GM19463 (cell line): ENCODE measurements around the gene IRX5.

ENCODE experiments used
- ATAC-seq: cut with Tn5 transposase; IDR thresholded peaks from one replicate; pipeline ENCODE4 v1.9.1; 2021; ENCODE audit warnings: mild to moderate bottlenecking, moderate library complexity; ENCODE audit not compliant: unreplicated experiment

The IRX5 gene

DNA sequence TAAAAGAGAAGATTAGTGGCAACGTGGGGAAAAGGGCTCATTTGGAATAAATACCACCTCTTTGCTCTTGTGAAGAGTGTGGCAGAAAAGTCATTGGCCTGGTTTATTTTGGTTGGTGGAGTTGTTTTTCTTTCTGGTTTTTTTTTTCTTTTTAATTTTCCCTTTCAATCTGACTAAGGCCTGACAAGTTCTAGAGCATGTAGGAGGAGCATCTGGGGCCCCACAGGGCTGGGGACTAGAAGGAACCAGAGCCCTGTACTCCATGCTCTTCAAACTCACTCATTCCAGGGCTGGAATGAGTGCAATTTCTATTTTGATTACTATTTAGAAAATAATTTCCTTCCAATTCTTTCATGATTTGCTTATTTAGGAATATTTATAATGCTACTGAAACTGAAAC, 13.3 kb downstream of the IRX5 start:
- ATAC-seq: no peak

DNA sequence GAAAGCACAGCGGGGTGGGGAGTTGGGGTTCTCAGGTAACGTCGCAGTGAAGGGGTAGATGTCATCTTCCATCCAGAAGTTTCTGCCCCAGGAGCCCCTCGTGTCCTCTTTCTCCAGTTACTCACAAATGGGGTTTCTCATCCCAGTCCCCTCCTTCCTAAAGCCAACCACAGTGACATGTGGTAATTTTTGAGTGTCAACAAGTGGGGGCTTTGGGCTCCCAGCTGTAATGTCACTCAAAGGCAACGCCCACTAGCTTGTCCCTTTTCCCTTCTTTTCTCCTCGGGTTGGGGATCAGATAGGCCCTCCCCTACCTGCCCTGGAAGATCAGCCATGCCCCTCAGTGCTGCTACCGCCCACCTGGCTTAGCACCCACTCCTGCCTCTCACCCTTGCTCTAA, 14.4 kb downstream of the IRX5 start:
- no peak for ATAC-seq

DNA sequence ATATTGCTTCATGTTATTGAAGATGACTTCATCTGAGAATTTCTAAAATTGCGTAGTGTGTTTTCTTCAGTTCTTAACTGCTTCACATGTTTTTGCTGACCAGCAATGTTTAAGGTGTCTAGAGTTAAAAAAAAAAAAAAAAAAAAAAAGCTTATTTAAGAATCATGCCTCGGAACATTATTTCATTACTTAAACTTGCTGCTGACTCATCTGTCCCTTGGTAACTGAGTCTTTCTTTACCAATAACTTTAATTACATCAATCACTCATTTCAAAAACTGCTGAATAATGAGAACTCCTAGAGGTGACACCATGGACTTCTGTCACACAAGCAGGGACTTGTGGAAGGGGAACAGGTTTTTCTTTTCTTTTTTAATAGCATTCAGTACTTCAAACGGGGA, 16.2 kb downstream of the IRX5 start:
- no peak for ATAC-seq

DNA sequence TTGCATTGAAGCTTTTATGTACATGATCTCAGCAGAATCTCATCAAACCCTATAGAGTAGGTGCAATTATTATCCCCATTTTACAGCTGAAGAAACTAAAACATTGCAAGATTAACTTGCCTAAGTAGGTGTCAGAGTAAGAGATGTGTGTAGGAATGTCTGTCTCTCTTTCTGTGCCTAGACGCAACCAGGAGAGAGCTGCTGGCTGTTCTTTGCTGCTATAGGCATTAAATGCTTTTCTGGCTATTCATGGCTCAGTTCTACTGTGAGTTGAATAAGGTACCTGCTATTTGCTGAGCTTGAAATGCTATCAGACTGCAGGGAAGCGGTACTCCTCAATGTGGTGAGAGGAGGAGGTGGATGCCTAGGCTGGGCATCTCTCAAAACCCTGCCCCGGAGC, 17.0 kb downstream of the IRX5 start:
- no peak for ATAC-seq

DNA sequence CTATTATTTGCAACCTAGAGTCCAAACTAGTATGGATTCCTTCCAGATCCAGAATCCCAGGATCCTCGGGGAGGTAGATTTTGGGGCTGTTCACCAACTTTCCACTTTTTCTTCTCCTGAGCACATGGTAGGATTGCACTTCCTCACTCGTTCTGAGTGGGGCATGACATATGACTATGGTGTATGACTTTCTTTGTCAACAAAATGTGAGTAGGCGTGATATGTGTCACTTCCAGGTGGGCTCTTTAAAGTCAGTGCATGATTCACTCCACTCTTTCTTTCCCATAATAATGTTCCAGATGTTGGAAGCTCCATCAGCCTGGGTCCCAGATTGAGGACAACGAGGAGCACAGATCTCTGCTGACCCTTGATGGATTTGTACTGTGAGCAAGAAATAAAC, 21.5 kb downstream of the IRX5 start:
- no peak for ATAC-seq

DNA sequence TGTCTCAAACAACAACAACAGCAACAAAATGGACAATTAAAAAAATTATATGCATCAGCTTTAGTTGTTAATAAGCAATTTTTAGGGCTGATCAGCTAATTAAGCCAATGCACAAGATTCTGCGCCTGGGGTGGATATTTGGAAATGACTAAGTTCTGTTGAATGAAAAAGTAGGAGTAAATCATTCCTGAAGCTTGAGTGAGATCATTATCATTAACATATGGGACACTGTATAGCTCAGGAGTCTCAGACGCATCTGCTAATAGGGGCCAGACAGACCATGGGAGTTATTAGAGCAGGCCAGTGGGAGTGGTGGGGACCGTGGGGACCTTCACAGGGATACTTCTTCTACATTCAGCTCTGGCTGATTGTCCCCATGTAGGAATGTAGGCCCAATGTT, 22.8 kb downstream of the IRX5 start:
- ATAC-seq: no peak

DNA sequence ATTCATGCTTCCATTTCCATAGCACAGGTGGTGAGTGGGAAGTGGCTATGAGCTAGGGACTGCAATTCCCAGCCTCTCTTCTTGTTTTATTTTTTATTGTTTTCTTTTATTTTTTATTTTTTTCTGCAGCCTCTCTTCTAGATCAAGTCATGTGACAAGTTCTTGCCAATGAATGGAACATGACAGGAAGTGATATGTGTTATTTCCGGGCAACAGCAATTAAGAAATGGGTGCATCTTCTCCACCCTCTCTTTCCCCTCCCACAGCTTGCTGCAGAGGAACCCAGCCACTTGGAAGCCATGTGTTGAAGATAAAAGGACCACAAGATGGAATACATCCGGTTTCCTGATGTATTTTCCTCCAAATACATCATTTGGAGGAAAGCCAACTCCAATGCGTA, 23.6 kb downstream of the IRX5 start:
- no peak for ATAC-seq

DNA sequence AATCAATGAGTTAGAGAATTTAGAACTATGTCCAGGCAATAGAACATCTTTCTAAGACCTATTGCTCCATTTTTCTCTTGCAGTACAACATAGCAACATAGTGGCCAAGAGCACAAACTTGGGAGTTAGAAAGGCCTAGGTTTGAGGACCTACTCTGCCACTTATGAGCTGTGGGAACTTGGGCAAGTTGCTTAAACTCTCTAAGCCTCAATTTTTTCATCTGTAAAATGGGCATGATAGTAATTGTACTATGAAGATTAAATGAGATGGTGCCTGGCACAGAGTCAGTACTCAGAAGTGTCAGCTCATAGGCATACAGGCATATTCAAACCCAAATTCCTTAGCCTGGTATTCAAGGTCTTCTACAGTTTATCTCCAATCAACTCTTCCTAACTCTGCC, 25.1 kb downstream of the IRX5 start:
- ATAC-seq: no peak

DNA sequence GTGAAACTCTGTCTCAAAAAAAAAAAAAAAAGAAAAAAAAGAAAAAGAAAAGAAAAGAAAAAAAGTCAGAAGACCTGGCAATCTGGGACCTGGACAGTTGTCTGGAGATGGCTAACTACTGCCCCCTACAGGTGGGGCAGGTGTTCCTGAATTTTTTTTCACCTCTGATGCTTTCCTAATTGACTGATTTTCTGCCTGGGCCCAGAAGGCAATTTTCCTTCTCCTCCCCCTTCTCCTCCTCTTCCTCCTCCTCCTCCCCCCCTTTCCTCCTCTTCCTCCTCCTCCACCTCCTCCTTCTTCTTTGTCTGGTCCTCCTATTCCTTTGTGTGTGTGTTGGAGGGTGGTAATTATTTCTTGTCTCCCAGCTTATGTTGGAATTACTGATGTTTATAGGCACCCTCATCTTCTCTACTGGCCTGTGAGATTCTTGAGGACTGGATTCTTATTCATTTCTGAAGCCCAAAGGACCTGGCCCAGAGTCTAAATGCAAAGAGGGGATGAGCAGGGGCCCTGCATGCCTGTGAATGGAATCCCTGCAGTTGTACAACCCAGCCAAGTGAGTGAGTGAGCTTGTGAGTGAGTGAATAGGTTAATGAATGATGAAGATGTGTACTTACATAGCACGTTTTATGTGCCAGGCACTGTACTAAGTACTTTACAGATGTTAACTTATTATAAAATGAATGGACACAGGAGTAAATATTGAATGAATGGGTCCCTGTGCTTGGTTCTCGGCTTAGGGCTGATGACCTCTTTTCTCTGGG, 26.9 kb downstream of the IRX5 start:
- no peak for ATAC-seq

DNA sequence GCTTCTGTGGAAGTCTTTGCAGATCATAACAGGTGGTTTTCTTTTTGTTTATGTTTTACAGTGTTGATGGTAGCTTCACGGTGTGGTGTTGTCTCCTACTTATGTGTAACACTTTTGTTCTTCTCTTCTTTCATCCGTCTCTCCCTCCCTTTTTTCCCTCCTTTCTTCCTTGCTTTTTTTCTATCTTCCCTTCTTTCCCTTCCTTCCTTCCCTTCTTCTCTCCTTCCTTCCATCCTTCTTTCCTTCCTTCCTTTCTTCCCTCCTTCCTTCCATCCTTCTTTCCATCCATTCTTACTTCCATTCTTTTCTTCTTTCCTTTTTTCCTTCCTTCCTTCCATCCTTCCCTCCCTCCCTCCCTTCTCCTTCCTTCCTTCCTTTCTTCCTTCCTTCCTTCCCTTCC, 31.4 kb downstream of the IRX5 start:
- no peak for ATAC-seq

DNA sequence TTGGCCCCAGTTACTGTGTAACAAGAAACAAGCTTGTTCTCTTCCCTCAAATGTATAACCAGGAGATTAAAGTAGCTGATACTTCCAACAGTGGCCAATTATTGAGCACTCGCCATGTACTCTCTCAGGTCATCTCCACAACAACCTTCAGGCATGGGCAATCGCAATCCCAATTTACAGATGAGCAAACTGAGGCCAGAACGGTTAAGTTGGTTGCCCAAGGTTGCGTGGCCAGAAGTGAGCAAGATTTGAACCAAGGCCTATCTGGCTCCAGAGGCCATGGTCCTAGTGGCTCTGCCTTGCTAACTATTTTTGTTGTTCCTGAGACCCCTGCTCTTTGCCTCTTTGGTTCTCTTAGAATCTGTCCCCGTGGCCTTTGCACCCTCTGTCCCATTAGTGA, 33.6 kb downstream of the IRX5 start:
- no peak for ATAC-seq

DNA sequence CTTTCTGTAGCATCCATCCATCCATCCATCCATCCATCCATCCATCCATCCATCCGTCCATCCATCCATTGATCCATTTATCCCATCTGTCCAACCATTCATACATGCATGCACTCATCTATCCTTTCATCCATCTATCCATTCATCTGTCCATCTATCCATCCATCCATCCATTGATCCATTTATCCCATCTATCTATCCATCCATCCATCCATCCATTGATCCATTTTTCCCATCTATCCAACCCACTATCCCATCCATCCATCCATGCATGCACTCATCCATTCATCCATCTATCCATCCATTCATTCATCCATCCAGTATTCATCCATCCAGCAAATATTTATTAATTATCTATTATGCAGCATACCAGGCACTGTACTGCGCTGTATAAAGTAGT, 34.8 kb downstream of the IRX5 start:
- no peak for ATAC-seq

DNA sequence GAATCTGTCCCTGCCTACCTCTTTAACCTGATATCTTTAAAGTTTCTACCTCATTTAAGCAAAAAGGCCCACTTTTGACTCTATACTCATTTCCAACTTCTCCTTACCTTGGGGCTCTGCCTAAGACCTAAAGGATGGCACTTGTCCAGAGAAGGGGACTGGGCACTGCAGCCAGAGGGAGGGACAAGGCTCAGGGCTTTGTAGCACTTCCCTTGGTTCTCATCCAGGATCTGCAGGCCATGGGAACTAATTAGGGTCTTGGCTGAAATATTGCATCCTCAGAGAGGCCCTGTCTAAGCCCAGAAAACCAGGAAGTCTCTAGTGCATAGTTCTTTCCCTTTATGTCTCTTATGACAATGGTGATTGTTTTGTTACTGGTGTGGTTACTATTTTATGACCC, 37.3 kb downstream of the IRX5 start:
- no peak for ATAC-seq

DNA sequence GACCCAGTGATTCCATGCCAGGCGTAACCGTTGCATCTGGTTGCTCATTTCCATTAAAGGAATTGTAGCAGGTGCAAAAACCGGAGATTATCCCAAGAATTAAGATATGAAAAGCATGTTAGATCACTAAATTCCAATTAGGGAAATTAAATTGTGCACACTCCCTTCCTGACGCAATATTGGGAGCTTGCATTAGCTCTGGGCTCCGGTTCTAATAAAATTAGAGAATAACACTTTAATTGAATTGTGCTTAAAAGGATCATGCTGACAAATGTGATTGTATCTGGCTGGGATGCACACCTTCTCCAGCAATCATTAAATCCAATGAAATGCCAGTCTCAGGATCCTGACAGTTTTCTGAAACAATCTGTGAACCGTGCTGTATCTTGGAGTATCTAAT, 38.1 kb downstream of the IRX5 start:
- no peak for ATAC-seq

DNA sequence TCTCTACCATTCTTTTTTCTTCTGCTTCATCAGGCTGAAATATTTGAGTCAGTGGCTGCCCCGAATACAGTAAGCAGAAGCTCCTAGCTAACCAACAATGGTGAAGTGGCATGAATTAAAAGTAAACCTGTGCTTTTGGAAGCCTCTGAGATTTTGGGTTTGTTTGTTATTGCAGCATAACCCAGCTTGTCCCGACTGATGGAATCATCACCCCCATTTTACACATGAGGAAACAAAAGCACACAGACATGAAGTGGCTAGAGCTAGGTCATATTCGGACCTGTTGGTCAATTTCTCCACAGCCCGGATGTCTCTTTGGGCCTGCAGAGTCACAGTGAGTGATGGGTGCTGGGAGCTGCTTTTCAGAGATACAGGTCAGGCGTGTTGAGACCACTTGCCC, 39.4 kb downstream of the IRX5 start:
- ATAC-seq: no peak

DNA sequence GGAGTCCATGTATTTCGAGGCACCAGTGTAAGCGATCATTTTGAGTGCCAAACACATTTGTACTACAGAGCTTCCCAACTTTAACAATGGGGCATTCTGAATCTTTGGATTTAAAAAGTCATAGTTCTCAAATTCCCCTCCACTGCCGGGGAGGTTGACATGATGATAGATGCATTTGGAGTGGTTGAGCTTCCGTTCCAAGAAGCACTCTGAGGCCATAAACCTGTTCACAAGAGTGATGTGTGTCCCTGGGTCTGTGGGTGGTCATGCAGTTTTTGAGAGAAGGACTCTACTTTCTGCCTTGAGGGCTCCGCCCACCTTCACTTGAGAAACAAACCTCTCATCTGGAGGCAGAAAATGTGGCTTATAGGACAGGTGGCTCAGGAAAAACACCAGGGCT, 43.7 kb downstream of the IRX5 start:
- ATAC-seq: no peak

DNA sequence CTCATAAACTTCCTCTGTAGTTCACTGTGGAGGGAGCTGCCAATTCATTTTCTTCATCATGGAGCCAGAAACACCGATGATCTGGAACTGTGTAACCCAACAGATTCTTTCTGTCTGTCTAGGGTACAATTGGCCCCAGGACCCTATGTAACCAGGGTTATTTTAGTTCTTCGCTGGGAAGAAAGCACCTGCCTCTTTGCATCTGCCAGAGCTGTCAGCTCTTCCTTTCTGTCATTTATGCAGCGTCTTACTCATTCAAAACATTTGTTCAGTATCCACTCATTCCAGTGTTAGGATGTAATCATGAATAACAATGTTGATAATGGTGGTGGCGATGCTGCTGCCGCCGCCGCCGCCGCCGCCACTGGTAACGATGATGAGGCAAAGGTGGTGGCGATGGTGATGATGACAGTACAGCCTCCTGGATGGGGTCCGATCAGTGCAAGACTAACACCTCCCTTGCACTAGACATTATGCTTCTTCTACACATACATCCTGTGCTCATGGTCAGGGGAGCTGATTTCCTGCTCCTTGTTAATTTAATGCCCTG, 46.1 kb downstream of the IRX5 start:
- no peak for ATAC-seq

DNA sequence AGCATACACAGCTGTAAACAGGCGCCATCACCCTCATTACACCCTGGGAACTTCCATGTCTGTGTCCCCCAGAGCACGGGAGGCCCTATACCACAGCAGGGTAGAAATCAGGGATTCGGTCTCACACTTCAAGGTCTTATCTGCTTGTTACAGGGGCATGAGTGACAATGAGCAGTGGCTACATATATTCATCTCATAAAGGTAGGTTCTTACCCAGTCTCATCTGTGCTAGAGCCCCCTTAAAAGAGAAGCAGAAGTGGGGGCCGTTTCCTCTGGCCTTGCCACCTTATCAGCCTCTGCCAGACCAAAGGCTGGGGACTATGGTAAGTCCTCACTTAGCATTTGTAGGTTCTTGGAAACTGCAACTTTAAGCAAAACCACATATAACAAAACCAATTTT, 46.5 kb downstream of the IRX5 start:
- no peak for ATAC-seq

DNA sequence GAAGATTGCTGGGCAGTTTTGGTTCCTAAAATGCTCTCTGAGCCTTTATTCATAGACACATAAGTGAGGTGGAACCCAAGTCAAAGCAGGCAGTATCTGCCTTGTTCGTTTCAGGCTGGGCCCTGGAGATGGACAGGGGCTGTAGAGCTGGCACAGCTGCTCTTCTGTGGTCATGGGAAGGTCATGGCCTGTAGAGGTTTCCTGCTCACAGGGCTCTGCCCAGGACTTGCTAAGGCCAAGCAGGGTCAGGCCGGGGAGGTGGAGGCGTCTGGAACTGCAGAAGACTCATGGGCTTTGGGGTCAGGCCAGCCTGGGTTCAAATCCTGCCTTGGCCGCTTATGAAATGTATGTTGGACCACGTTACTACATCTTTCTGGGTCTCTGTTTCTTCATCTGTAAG, 50.2 kb downstream of the IRX5 start:
- no peak for ATAC-seq
